IPS DF 6.9 (cell line): ENCODE data around the gene SEMA6A.

Experiments
- DNase-seq: peaks from one replicate; pipeline ENCODE4 v3.0.0-alpha.2; 2013; ENCODE audit warnings: low read depth, low spot score
- H3K27ac ChIP-seq: one replicate; pipeline ENCODE4 v1.5.1; 2013; ENCODE audit warnings: low read length, control low read depth
- H3K27me3 ChIP-seq: 2 replicates; pipeline ENCODE4 v1.6.1; 2013; ENCODE audit warnings: mild to moderate bottlenecking, low read length; ENCODE audit not compliant: control insufficient read depth, insufficient read depth
- H3K36me3 ChIP-seq: 2 replicates; pipeline ENCODE4 v1.6.1; 2013; ENCODE audit warnings: low read length; ENCODE audit not compliant: control insufficient read depth, insufficient read depth
- H3K4me1 ChIP-seq: 2 replicates; pipeline ENCODE4 v1.6.1; 2013; ENCODE audit warnings: low read length; ENCODE audit not compliant: control insufficient read depth, insufficient read depth
- H3K4me3 ChIP-seq: 2 replicates; pipeline ENCODE4 v1.5.1; 2013; ENCODE audit warnings: mild to moderate bottlenecking, low read length
- H3K9me3 ChIP-seq: 2 replicates; pipeline ENCODE4 v1.6.1; 2013; ENCODE audit warnings: low read length, inconsistent platforms; ENCODE audit not compliant: control insufficient read depth, insufficient read depth
- WGBS: extraction: QIAGEN DNeasy Blood & Tissue Kit; methylation state at CpG from one replicate; pipeline ENCODE4 v1.1.7; 2013; ENCODE audit warnings: mixed read lengths, missing lambda C conversion rate; ENCODE audit not compliant: insufficient read length, insufficient coverage; 5-methylcytosine and 5-hydroxymethylcytosine counted together

SEMA6A gene

GRCh38 chr5:116410336-116410890 is 164.2 kb downstream of the SEMA6A start:
- DNase-seq: no peak
- Histone ChIP-seq H3K27ac (no peak overlapping the region), H3K4me3 (no peak overlapping the region), H3K4me1 (peaks cover 3% of the 10 kb centered on the region; the same call in 1 of the 2 replicates), H3K36me3 (no peaks in the 10 kb centered on the region), H3K9me3 (no peaks in the 10 kb centered on the region), H3K27me3 (no peaks in the 10 kb centered on the region)
- no CpG with 5 or more reads among the region's 3 CpGs for WGBS

- no peaks in the 10 kb centered on the region for H3K27me3 ChIP-seq
- DNase-seq: no peak
- no peak overlapping the region for H3K27ac ChIP-seq
- peaks cover 3% of the 10 kb centered on the region; the same call in 1 of the 2 replicates for H3K4me1 ChIP-seq
- H3K36me3 ChIP-seq: no peaks in the 10 kb centered on the region
- H3K4me3 ChIP-seq: no peak overlapping the region
- no CpG with 5 or more reads among the region's 5 CpGs for whole genome bisulfite sequencing
- no peaks in the 10 kb centered on the region for H3K9me3 ChIP-seq
Measured at GRCh38 chr5:116409591-116410296, 164.9 kb downstream of the SEMA6A start.

GRCh38 chr5:116406306-116407041 is 168.1 kb downstream of the SEMA6A start:
- peaks cover 3% of the 10 kb centered on the region; the same call in 1 of the 2 replicates for H3K4me1 ChIP-seq
- H3K27ac ChIP-seq: no peak overlapping the region
- H3K4me3 ChIP-seq: no peak overlapping the region
- WGBS: no CpG with 5 or more reads among the region's 7 CpGs
- no peak for DNase-seq
- H3K27me3 ChIP-seq: no peaks in the 10 kb centered on the region
- no peaks in the 10 kb centered on the region for H3K9me3 ChIP-seq
- H3K36me3 ChIP-seq: no peaks in the 10 kb centered on the region

- H3K9me3 ChIP-seq: no peaks in the 10 kb centered on the region
- no peaks in the 10 kb centered on the region for H3K36me3 ChIP-seq
- peaks cover 3% of the 10 kb centered on the region; the same call in 1 of the 2 replicates for H3K4me1 ChIP-seq
- no peak overlapping the region for H3K27ac ChIP-seq
- H3K27me3 ChIP-seq: no peaks in the 10 kb centered on the region
- H3K4me3 ChIP-seq: no peak overlapping the region
- no CpG with 5 or more reads among the region's 3 CpGs for WGBS
- no peak for DNase-seq
Measured at GRCh38 chr5:116404792-116405191, 169.8 kb downstream of the SEMA6A start.

- Histone ChIP-seq H3K9me3 (no peaks in the 10 kb centered on the region), H3K36me3 (no peaks in the 10 kb centered on the region), H3K27me3 (no peaks in the 10 kb centered on the region), H3K27ac (no peak overlapping the region), H3K4me3 (no peak overlapping the region), H3K4me1 (peaks cover 3% of the 10 kb centered on the region; the same call in 1 of the 2 replicates)
- DNase-seq: no peak
- no CpG with 5 or more reads among the region's 2 CpGs for WGBS
Measured at GRCh38 chr5:116404016-116404415, 170.6 kb downstream of the SEMA6A start.

GRCh38 chr5:116402235-116402634 is 172.4 kb downstream of the SEMA6A start:
- WGBS: no CpG with 5 or more reads among the region's 5 CpGs
- H3K27ac ChIP-seq: no peak overlapping the region
- no peak overlapping the region for H3K4me3 ChIP-seq
- H3K4me1 ChIP-seq: peaks cover 2% of the 10 kb centered on the region; the same call in 1 of the 2 replicates
- H3K9me3 ChIP-seq: no peaks in the 10 kb centered on the region
- H3K36me3 ChIP-seq: no peaks in the 10 kb centered on the region
- no peak for DNase-seq
- no peaks in the 10 kb centered on the region for H3K27me3 ChIP-seq

GRCh38 chr5:116401576-116401975 is 173.0 kb downstream of the SEMA6A start:
- no peak for DNase-seq
- no peak overlapping the region for H3K4me3 ChIP-seq
- no CpG with 5 or more reads among the region's 10 CpGs for WGBS
- no peaks in the 10 kb centered on the region for H3K4me1 ChIP-seq
- no peak overlapping the region for H3K27ac ChIP-seq
- H3K27me3 ChIP-seq: no peaks in the 10 kb centered on the region
- H3K9me3 ChIP-seq: no peaks in the 10 kb centered on the region
- no peaks in the 10 kb centered on the region for H3K36me3 ChIP-seq

- Histone ChIP-seq H3K9me3 (no peaks in the 10 kb centered on the region), H3K27ac (no peak overlapping the region), H3K27me3 (no peaks in the 10 kb centered on the region), H3K4me1 (no peaks in the 10 kb centered on the region), H3K4me3 (no peak overlapping the region), H3K36me3 (no peaks in the 10 kb centered on the region)
- no peak for DNase-seq
- WGBS: no CpG with 5 or more reads among the region's 2 CpGs
Measured at GRCh38 chr5:116396476-116397099, 178.0 kb downstream of the SEMA6A start.

- Histone ChIP-seq H3K27ac (no peak overlapping the region), H3K4me3 (no peak overlapping the region), H3K27me3 (no peaks in the 10 kb centered on the region), H3K4me1 (no peaks in the 10 kb centered on the region), H3K9me3 (no peaks in the 10 kb centered on the region), H3K36me3 (no peaks in the 10 kb centered on the region)
- no CpG with 5 or more reads among the region's 4 CpGs for WGBS
- DNase-seq: no peak
Measured at GRCh38 chr5:116395631-116396203, 178.9 kb downstream of the SEMA6A start.

- WGBS: no CpG with 5 or more reads among the region's 9 CpGs
- Histone ChIP-seq H3K36me3 (no peaks in the 10 kb centered on the region), H3K27me3 (no peaks in the 10 kb centered on the region), H3K4me1 (no peaks in the 10 kb centered on the region), H3K27ac (no peak overlapping the region), H3K4me3 (no peak overlapping the region), H3K9me3 (no peaks in the 10 kb centered on the region)
- DNase-seq: no peak
Measured at GRCh38 chr5:116395226-116395625, 179.4 kb downstream of the SEMA6A start.
